Measurements from ENCODE around the gene PGC.
"Not testable (repeated sequence)": the region's sequence is repeated elsewhere in the genome, so short reads cannot be mapped to it uniquely, and the experiment has no call there.

Gene PGC

DNA sequence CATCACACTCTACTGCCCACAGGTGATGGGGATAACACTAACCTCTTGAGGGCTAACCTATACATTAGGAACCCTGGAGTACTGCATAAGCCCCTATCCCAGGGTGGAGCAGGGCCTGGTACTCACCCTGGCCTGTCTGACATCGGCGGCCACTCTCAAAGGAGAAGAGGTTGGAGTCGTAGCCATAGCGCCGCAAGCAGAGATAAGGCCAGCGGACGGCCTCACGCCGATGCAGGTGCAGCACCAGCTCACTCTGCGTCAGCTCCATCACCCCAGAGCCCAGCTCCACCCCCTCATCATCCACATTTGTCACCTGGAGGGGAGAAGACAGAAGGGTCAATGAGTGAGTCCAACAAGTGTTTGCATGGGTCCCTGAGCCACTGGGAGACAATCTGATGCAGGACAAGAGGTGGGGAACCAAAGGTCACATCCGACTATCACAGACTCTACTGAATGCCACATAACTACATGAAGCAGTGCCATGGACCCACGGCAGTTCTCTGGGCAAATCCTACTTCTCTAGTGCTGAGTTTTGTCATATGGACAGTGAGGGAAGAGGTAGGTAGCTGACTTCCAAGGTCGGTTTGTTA lies 28.2 kb upstream of the PGC start:
- DNase-seq (ENCODE audit: low read depth): no peak

DNA sequence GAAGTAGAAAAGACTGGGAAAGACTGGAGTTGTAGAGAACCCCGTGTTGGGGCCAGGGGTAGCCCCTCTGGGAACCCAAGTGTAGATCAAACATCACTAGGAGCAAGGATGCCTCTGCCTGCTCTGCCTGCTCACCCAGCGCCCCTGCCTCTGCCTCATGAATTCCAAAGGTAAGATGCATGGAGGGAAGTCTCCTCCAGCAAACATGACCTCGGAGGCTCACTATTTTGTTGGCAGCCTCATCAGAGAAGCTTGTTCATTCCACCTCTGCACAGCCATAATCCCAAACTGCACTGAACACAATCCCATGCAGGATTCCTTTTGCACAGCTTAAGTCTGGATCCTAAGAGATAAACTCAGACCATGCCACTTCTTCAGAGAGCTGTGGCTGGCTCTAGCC lies 27.6 kb upstream of the PGC start:
- no peak for DNase-seq (ENCODE audit: low read depth)

DNA sequence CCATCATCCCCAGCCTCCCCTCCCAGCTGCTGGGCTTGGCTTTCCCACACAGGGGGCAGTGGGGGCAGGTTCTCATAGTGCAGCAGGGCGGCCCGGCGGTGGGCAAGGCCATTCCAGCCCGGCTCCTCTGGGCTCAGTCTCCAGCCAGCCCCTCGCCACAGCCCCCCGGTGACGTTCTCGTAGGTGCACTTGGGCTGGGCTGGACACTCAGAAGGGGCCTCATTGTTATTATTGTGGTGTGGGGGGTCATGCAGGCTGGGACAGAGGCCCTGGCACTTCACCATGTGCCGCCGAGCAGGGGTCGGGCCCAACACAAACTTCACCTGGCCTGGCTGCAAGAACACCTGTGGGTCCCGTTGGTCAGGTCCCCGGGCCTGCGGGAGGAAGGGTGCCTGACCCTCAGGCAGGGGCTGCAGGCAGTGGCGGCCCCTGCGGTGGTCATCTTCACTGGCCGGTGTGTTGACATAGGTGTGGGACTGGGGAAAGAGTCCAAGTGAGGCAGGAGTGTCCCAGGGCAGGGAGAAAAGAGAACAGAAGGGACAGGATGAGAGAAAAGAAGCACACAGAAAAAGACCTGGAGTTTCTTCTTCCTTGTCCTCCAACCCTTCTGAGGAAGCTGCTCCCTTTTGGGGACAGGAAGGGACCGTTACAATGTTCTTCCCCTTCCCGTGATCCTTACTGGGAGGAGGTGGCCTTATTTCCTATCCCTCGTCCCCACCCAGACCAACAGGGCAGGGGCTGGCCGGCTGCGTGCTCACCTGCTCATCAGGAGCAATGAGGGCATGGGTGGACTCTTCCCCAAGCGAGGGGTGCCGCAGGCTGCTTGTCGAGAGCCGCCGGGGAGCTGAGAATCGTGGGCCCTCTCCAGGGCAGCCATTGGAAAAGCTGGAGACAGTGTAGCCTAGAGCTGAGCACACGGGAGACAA lies 24.1 kb upstream of the PGC start:
- no peak for DNase-seq (ENCODE audit: low read depth)

DNA sequence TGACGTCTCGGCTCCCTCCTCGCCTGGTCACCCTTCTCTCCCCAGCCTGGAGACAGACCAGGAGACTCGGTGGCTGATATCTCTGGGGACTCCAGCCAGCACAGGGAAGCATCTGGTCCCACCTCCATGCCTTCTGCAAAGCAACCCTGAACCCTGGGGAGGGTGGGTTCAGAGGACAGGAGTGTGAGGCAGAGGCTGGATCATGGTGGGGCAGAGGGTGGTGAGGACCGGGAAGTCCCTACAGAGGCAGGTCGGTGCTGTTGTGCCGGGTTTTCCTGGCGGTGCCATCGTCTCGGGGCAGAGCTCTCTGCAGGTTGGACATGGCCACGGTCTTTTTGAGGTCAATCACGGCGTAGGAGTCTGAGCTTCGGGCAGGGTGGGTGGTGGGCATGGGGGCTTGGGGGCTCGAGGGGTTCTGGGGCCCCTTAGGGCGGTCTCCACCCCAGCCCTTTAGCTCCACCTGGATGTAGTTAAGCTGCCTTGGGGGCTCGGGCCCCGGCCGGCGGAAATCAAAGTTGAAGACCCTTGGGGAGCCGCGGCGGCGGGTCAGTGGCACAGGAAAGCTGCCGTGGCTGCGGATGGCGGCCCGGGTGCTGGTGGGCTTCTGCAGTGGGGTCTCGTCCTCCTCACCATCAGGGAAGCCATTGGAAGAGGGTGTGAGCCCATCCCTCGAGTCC lies 23.3 kb upstream of the PGC start:
- no peak for DNase-seq (ENCODE audit: low read depth)

DNA sequence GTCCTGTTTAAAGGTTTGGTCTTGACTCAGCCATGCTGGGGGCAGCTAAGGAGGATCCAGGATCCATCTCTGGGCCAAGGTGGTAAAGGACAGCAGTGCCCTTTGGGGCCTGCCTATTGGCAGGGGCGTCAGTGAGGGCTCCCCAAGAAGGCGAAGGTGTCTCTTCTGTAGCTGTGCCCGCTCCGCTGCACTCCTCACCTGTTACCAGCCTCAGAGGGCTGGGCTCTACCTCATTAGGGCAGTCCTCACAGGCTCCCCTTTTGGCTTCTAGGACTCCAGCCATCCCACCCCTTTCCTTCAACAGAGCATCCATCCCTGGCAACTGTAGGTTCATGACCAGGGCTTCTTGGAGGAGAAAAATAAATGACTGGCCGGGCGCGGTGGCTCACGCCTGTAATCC lies 22.2 kb upstream of the PGC start:
- no peak for DNase-seq (ENCODE audit: low read depth)

DNA sequence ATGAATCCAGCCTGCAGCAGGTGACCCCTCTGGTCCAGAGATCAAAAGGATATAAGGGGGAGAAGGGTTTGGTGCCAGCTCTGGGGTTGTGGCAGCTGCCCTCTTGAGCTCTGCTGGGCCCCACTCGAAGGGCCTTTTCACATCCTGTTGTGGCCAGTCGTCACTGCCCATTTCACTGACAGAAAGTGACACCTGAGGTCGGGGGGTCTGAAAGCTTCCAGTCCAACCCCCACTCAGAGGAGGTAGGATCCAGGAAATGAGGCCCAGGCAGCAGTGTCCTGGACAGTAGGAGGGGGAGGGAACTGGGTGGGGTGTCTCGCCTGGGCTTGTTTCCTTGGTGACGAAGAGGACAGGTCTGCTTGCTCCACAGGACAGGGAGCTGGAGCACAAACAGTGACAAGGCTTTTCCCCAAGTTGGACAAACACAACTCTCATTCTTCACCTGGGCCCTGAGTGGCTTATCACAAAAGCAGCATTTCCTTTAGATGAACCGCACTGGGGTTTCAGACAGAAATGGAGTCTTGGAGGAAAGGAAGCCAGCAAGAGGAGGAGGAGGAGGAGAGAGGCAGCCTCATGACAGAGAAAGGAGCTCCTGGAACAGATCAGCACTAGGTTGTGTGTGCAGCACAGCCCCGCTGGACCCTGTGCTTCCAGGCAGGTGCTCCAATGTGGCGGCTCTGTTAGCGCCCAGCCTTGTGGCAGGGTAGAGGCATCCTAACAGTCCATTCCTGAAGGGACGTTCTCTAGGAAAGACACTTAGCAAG lies 21.5 kb upstream of the PGC start:
- DNase-seq (ENCODE audit: low read depth): no peak

DNA sequence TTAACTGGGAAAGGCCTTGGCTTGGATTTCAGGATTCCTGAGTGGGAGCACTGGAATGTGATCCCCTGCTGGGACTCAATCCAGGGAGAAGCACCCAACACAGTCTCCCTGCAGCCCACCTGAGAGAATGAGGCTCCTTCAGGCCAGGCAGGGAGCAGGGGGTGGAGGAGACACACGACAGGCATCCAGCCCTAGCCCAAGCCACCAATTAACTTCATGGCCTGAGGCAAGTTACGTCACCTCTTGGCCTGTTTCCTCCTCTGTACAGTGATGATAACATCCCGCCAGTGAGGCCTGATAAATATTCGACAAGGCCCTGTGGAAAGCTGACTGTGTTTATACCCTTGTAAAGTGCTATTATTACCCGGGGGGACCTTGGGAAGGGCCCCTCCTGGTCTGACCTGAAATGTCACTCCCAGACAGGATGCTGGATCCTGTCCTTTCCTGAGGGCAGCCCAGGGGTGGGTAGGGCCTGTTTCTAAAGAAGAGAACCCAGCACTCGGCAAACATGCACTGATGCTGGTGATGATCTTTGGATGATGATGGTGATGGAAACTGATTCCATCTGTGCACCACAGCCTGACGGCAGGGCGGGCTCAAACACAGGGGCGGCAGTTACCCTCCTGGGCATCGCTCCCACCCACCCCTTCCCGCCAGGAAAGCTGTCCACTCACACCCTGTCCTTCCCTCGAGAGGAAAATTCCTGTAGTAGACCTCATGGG lies 20.1 kb upstream of the PGC start:
- peak; percentile 75 for DNase-seq (ENCODE audit: low read depth)

DNA sequence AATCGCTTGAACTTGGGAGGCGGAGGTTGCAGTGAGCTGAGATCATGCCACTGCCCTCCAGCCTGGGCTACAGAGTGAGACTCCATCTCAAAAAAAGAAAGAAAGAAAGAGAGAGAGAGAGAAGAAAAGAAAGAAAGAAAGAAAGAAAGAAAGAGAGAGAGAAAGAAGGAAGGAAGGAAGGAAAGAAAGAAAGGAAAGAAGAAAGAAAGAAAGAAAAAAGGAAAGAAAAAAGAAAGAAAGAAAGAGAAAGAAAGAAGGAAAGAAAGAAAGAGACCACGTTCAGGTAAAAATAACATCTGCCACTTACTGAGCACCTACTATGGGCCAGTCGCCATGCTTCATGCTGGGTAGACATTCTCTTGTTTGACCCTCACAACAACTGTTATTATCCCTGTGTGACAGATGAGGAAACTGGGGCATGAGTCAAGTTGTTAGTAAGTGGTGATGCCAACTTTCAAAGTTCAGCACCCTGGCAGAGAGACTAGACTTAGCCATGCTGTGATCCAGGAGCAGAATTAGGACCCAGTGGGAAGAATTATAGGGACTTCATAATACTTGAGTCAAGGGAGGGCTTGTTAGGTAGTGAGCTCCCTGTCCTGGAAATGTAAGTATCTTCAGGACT lies 19.0 kb upstream of the PGC start:
- not testable (repeated sequence) for DNase-seq (ENCODE audit: low read depth)

DNA sequence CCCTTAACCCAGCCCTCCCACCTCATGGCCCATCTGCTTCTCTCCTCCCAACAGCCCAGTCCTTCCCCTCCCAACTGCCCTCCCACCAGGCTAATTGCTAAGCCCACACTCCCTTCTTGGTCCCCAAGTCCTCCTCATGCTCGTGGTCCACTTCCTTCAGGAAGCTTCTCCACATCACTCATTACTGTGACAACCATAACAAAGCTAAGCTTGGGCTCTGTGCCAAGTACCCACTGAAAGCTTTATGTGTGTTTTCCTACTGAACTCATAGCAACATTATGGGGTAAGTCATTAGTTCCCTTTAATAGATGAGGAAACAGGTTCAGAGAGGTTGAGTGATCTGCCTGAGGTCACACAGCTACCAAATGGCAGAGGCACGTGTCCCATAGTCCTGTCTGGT lies 16.3 kb upstream of the PGC start:
- DNase-seq (ENCODE audit: low read depth): no peak

DNA sequence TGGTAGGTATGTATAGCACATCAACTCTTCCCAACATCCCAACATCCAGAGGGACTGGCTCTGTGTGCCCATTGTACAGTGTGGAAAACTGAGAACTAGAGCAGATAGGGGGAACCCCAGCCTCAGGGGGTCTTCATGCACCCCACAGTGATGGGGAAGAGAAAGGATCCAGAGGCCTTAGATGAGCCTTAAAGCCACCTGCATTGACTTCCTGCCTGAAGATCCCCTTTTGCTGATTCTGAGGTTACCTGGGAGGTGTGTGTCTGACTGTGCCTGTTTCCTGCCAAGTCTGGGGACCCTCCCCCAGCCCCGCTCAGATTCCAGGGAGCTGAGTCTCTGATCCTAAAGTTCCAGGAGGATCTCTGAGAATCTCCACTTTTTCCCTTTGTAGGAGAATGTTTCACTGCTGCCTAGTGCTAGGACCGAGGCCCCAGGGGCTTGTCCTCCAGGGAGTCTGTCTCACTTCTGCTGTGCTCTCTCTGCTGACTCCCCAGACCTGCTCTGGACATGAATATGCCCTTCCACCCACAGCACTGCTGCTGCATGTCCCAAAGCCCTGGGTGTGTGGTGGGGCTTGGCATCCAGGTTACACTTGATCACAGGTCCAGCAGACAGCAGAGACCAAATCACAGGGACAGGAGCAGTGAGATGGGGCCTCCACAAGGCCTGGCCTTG lies 12.8 kb upstream of the PGC start:
- no peak for DNase-seq (ENCODE audit: low read depth)

DNA sequence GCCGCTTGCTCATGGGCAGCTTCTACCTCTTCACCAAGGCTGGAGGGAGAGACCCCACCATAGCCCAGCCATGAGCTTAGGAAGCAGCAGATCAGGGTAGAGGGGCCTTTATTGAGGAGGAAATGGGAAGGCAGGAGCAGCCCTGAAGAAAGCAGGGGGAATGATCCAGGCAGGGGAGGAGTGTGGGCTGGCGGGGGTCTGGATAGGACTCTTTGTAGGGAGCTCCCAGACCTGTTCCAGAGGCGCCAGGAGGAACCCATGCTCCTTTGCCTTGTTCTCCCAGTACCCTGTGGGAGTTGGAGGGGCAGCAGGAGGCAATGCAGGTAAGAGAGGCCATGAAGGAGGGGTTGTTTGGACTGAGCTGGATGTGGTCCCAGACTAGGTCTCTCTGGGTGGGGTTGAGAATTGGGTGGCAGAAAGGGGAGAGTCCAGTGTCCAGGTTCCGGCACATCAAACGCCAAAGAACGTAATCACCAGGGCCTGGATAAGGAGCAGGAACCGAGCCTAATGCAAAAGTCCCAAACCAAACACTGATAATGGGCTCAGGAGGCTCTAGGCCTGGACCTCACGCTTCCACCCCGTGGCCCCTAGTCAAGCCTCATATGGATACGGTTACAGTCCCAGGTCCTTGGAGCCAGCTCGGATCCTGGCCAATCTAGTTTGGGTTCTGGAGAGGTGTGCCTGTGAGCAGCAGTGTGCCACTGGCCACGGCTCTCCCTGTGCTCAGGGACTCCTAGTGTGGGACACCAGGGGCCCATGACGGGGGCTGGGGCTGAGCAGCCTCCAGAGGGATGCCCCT lies 12.1 kb upstream of the PGC start:
- no peak for DNase-seq (ENCODE audit: low read depth)

DNA sequence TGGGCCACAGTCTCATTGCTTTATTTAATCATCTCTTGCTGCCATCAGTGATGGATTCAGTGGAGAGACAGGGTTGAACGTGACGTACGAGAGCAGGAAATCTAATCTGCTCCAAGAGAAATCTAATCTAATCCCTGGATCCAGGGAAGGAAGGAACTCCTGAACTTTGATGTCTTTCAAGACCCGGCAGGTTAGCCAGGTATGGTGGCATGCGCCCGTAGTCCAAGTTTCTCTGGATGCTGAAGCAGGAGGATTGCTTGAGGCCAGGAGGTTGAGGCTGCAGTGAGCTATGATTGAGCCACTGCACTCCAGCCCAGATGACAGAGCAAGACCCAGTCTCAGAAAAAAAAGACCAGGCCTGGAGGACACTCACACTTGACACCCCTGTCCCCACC lies 11.4 kb upstream of the PGC start:
- no peak for DNase-seq (ENCODE audit: low read depth)

DNA sequence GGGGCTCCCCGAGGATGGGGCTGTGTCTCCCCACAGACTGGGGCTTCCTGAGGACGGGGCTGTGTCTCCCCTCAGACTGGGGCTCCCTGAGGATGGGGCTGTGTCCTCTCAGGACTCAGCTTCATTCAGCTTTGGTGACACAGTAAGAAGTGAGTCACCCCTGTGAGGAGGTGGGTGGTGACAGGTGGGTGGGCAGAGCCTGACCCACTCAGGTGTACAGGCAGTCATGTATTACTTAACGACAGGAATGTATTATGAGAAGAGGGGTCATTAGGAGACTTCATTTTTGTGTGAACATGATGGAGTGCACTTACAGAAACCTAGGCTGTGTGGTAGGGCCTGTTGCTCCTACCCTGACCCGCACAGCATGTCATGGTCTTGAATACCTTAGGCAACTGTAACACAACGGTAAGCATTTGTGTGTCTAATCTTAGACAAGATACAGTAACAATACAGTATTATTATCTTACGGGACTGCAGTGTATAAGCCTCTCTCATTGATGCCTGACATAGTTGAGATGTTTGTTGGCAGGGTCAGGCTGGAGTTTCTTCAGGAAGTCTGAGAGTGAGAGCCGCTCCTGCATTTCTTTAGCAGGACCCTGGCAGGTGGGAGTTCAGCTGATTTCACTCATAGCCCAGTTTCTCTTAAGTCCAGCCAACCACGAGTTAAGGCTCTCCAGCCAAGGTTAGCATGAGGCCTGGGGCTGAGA lies 10.9 kb upstream of the PGC start:
- no peak for DNase-seq (ENCODE audit: low read depth)

DNA sequence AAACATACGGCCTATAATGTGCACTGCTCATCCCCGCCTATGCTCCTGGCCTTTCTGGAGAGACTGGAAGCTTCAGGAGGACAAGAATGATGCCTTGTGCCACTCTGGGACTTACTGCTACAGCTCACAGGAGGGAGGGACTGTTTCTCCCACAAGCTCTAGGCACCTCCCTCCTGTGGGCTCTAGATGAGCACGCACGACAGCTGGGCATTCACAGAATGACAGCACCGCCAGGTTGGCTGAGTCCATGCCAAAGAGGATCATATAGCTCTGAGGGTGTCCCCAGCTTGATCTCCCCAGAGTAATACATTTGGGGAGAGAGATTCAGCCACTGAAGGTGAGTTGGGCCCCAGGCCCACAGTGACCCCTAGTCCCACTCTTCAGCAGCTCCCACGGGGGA lies 10.1 kb upstream of the PGC start:
- DNase-seq (ENCODE audit: low read depth): no peak

DNA sequence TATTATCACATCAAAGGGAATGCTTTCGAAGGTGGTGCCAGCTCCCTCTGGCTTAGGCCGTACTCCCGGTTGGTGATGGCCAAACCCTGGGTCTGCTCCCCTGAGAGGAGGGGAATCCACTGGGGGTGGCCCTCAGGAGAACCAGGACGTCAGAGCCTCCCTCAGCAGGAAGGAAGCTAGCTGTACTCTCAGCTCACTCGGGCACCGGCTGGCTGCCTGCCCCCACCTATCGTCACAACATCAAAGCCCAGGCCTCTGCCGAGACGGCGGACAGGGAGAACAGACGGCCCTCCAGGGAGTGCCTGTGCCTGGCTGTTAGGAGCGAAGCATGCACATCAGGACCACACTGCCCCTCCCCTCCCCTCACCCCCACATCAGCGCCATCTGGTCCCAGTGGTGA lies 9.2 kb upstream of the PGC start:
- DNase-seq (ENCODE audit: low read depth): no peak

DNA sequence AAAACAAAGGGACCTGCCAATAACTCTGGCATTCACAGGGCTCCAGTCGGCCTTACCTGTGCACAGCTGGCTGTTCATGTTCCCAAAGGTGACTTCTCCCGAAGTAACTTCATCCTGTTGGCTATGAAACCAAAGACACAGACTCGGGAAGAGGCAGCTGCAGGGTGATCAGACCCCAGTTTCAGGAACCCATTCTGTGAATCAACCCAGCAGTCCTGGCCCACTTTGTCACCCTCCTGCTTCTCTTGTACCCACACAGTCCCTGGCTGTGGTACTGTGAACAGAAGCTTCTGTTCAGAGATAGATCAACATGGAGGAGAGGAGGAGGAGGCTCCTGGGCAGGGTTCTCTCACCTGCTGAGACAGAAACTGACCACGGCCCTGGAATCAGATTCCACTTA lies 8.7 kb upstream of the PGC start:
- DNase-seq (ENCODE audit: low read depth): no peak

DNA sequence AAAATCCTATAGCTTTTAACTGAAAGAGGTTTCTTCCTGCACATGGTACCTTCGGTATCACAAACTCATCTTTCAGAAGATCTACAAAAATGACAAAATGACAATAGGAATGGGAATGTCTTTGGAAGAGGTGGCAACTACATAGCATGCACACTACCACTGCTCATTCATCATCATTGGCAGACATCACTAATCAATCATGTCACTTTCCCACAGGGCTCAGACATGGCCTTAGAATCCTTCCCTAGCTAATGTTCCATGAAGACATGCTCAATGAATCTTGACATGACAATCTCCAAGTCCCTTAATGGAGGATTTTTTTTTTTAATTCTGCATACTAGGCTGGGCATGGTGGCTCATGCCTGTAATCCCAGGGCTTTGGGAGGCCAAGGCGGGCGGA lies 3.2 kb upstream of the PGC start:
- DNase-seq (ENCODE audit: low read depth): no peak

DNA sequence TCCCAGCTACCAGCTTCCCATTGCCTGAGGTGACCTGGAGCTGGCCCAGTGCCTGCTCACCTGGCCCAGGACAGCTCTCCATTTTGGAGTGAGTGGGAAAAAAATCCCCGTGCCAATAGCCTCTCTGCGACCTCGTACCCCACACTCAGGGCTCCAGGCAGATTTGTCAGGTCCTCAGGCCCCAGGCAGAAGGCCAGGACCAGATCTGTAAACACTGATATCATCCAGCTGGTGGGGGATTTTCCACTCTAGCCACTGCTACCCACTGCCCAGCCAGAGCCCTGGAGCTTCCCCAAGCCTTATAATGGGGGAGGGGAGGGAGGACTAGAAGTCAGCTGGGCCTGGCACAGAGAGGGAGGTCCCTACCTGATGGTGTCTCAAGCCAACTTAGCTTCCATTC lies 1.3 kb upstream of the PGC start:
- no peak for DNase-seq (ENCODE audit: low read depth)

DNA sequence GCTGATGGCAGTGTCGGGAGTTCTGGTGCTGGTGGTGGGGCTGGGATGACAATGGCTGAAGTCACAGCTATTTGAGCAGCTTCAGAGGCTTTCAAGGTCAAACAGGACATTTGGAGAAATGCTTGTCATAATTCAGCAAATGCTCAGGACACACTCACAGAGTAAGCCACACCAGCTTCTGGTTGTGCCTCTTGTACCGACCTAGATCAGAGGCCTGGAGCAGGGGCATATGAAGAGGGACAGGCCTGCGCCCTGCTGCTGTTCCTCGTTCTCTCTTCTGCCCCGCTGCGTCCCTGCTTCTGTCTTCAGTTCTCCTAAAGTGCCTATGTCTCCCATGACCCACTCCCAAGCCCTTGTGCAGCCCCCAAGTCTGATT lies 893 bp upstream of the PGC start:
- no peak for DNase-seq (ENCODE audit: low read depth)
